Measurements from ENCODE around the gene CYP1A2. TPM values are rescaled to one million over a fixed set of nuclear protein-coding genes. Genes with fewer than 3 reads are reported as not detected.

The CYP1A2 gene
- polyA plus RNA-seq (2012; ENCODE audit: insufficient read length, low read depth): not detected

GRCh38 chr15:74748322-74748946 is at the start of gene CYP1A2:
Gene CYP1A2, plus strand, starts transcription at chr15:74748845. Its CDS starts 894 bp downstream, at chr15:74749739.
- TF ChIP-seq SIN3A (IDR thresholded peaks at IDR 0.05; ENCODE audit: borderline replicate concordance, insufficient read depth, low read length) (no peak), POLR2AphosphoS5 (IDR thresholded peaks at IDR 0.05; ENCODE audit: low read depth, low read length) (no peak), REST (IDR thresholded peaks at IDR 0.05; ENCODE audit: insufficient read depth in 1 of 2, low read depth in 2 of 2, low read length in 2 of 2) (no peak), TAF1 (IDR thresholded peaks at IDR 0.05; ENCODE audit: borderline replicate concordance, insufficient read depth, low read length) (no peak), FOXP2 (optimal IDR thresholded peaks at IDR 0.05; ENCODE audit: borderline replicate concordance, extremely low read depth, extremely low read length, insufficient read depth) (no peak)

- no peak for TF ChIP-seq SIN3A (IDR thresholded peaks at IDR 0.05; ENCODE audit: borderline replicate concordance, insufficient read depth, low read length)
- TF ChIP-seq REST (IDR thresholded peaks at IDR 0.05; ENCODE audit: insufficient read depth in 1 of 2, low read depth in 2 of 2, low read length in 2 of 2): no peak
- TF ChIP-seq FOXP2 (optimal IDR thresholded peaks at IDR 0.05; ENCODE audit: borderline replicate concordance, extremely low read depth, extremely low read length, insufficient read depth): no peak
- TF ChIP-seq POLR2AphosphoS5 (IDR thresholded peaks at IDR 0.05; ENCODE audit: low read depth, low read length): no peak
- TF ChIP-seq TAF1 (IDR thresholded peaks at IDR 0.05; ENCODE audit: borderline replicate concordance, insufficient read depth, low read length): no peak
Measured at GRCh38 chr15:74709011-74709410, 39.6 kb upstream of the CYP1A2 start.

- TF ChIP-seq REST (IDR thresholded peaks at IDR 0.05; ENCODE audit: insufficient read depth in 1 of 2, low read depth in 2 of 2, low read length in 2 of 2) (no peak), POLR2AphosphoS5 (IDR thresholded peaks at IDR 0.05; ENCODE audit: low read depth, low read length) (no peak), FOXP2 (optimal IDR thresholded peaks at IDR 0.05; ENCODE audit: borderline replicate concordance, extremely low read depth, extremely low read length, insufficient read depth) (no peak), SIN3A (IDR thresholded peaks at IDR 0.05; ENCODE audit: borderline replicate concordance, insufficient read depth, low read length) (no peak)
Measured at GRCh38 chr15:74709892-74710291, 38.8 kb upstream of the CYP1A2 start.

GRCh38 chr15:74710319-74711094 is 38.1 kb upstream of the CYP1A2 start:
- TF ChIP-seq TAF1 (IDR thresholded peaks at IDR 0.05; ENCODE audit: borderline replicate concordance, insufficient read depth, low read length): no peak
- no peak for TF ChIP-seq SIN3A (IDR thresholded peaks at IDR 0.05; ENCODE audit: borderline replicate concordance, insufficient read depth, low read length)
- no peak for TF ChIP-seq POLR2AphosphoS5 (IDR thresholded peaks at IDR 0.05; ENCODE audit: low read depth, low read length)
- no peak for TF ChIP-seq REST (IDR thresholded peaks at IDR 0.05; ENCODE audit: insufficient read depth in 1 of 2, low read depth in 2 of 2, low read length in 2 of 2)
- TF ChIP-seq FOXP2 (optimal IDR thresholded peaks at IDR 0.05; ENCODE audit: borderline replicate concordance, extremely low read depth, extremely low read length, insufficient read depth): no peak

All from PFSK-1 (cell line).